Fibroblast of the aortic adventitia (primary cell): ENCODE data around the gene FAM193A. TPM values are rescaled to one million over a fixed set of nuclear protein-coding genes. Genes with fewer than 3 reads are reported as not detected.
"Not testable (repeated sequence)": the region's sequence is repeated elsewhere in the genome, so short reads cannot be mapped to it uniquely, and the experiment has no call there.

Experiments used
- DNase-seq: peaks from one replicate; pipeline ENCODE4 v3.0.0-alpha.2; 2010; ENCODE audit warnings: low read depth
- H3K4me3 ChIP-seq: 2 replicates; pipeline ENCODE4 v1.5.1; 2011; ENCODE audit warnings: low read depth, mild to moderate bottlenecking, control low read depth, low read length, moderate library complexity
- CTCF ChIP-seq: IDR thresholded peaks from 2 replicates; pipeline ENCODE4 v1.5.1; 2011; ENCODE audit warnings: mild to moderate bottlenecking, low read length, control low read depth, inconsistent platforms; ENCODE audit not compliant: insufficient read depth
- total RNA-seq: library from RNA; depleted of rRNA; stranded (reverse); fragments of >200 nt; gene quantifications from 2 replicates; pipeline ENCODE4 v1.2.3, GENCODE V29; 2012; ENCODE audit warnings: low replicate concordance

Gene FAM193A
- total RNA-seq, 1 donor = 17.4 TPM

DNA sequence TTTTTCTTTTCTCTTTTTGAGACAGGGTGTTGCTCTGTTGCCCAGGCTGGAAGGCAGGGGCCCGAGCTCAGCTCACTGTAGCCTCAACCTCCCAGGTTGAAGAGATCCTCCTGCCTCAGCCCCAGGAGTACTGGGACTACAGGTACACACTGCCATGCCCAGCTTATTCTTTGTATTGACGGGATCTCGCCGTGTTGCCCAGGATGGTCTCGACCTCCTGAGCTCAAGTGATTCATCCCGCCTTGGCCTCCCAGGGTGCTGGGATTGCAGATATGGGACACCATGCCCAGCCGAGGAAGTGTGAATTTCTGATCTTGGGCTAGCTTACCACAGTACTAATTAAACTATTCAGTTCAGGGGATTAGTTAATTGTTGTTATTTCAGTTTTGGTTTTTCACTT is 28.6 kb upstream of the FAM193A start:
- TF ChIP-seq CTCF = no peak
- H3K4me3 ChIP-seq = no peak overlapping the region
- DNase-seq = no peak

GRCh38 chr4:2510351-2511259 is 25.8 kb upstream of the FAM193A start:
- TF ChIP-seq CTCF = no peak
- no peak overlapping the region for H3K4me3 ChIP-seq
- DNase-seq = no peak

GRCh38 chr4:2511645-2512131 is 24.8 kb upstream of the FAM193A start:
- TF ChIP-seq CTCF = no peak
- no peak for DNase-seq
- H3K4me3 ChIP-seq = no peak overlapping the region

DNA sequence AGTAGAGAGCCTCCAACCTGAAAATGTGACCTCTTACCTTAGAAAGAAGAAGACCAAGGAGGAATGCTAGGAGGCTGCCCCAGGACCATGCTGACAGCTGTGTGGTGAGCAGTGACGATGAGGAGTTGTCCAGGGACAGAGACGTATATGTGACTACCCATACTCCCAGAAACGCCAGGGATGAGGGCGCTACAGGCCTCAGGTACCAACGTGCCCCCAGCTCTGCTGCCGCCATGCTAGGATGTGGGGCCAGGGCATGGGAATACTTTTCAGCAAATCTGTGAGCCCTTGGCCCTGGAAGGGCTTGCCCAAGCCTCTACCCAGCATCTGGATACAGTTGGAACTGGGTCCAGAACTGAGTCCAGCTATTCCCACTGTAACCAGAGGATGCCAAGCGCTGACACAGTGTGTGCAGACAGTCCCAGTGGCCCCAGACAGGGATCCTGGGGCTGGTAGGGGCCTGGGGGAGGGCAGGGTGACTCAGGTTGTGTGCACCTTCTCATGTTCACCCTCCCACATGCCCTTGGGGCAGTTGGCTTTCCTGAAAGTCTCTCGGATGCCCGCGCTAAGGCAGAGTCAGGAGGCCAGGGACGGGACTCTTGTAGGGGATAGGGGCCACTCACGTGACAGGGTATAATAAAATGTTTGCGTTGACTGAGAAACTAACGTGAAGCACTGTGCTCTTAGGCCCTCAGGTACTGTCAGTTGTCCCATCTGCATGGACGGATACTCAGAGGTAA is 23.9 kb upstream of the FAM193A start:
- no peak for DNase-seq
- no peak for TF ChIP-seq CTCF
- no peak overlapping the region for H3K4me3 ChIP-seq

GRCh38 chr4:2514193-2514592 is 22.3 kb upstream of the FAM193A start:
- not testable (repeated sequence) for DNase-seq, H3K4me3 ChIP-seq

DNA sequence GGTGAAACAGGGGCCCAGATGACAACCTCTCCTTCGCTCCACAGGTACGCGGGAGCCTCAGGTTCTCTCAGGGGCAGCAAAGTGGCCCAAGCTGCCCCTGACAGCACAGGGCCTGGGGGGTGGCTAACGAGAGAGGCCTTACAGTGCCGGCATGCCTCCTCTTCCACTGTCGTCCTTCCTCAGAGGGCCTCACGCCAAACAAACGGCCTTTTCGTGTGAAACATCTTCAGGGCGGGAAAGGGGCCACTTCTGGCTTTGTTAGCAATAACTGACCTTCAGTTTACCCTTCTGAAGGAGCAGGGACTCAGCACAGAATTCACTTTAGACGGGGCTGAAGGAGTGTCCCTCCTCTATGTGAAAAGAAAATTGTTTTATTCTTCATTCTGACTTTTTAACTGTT is 21.5 kb upstream of the FAM193A start:
- H3K4me3 ChIP-seq, DNase-seq: not testable (repeated sequence)

DNA sequence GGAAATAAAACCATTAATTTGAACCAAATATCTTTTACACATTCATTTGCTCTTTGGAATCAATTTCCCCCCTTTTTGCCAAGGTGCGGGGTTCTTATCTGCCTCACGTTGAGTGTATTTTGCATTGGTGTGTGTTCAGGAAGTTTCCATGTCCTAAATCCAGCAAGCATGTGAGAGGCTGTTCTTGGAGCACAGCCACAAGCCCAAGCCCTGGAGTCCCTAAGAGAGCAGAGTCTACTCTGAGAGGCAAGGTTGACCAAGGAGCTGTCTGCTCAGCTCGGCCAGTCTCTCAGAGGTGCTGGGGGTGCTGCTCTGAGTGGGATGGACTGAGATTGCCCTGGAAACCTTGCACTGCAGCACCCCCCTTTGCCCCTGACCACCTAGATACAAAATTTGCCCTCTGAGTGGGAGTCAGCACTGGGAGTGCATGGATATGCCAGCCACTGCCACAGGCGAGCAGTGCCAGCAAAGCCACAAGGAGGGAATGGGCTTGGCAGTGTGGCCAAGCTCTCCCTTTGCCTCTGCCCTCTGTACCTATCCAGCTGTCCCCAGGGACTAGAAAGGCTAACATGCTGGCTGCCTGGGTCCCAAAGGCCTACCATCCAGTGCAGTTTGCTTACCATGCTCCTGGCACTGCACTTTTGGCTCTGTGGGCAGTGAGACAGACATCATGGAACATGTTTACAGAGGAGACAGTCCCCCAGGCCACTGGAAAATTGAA is 20.5 kb upstream of the FAM193A start:
- DNase-seq = no peak
- no peak for TF ChIP-seq CTCF
- no peak overlapping the region for H3K4me3 ChIP-seq
